HG03432 (cell line): ENCODE data around the gene PCDHAC1.
"Not testable (repeated sequence)": the region's sequence is repeated elsewhere in the genome, so short reads cannot be mapped to it uniquely, and the experiment has no call there.

Experiments used
- ATAC-seq: cut with Tn5 transposase; IDR thresholded peaks from one replicate; pipeline ENCODE4 v1.9.1; 2021; ENCODE audit warnings: mild to moderate bottlenecking, moderate library complexity; ENCODE audit not compliant: unreplicated experiment

PCDHAC1 gene, protein sequence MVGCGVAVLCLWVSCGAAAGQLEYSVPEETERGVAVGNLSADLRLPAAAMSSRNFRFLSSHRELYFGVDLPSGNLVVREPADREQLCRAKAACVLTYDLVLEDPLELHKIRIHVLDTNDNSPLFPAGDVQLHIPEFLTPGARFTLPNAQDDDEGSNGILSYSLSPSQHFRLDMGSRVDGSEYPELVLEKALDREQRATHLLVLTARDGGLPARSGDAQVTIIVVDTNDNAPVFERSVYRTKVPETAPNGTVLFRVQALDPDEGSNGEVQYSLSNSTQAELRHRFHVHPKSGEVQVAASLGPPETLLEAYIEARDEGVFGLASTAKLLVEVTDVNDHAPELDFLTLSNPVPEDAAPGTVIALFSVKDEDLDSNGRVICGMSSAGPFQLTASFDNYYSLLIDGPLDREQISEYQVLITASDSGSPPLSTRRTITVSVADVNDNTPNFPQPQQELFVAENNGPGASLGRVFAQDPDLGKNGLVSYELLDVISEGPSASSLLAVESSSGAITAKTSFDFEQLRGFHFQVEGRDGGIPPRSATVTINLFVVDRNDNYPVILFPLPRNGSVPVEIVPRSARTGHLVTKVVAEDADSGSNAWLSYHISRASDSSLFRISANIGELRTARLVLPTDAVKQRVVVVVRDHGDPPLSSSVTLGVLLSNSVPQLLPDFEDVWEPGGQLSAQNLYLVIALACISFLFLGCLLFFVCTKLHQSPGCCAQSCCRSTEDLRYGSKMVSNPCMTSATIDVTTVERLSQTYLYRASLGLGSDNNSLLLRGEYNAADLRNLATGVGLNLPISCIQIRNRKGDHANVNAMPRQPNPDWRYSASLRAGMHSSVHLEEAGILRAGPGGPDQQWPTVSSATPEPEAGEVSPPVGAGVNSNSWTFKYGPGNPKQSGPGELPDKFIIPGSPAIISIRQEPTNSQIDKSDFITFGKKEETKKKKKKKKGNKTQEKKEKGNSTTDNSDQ

DNA sequence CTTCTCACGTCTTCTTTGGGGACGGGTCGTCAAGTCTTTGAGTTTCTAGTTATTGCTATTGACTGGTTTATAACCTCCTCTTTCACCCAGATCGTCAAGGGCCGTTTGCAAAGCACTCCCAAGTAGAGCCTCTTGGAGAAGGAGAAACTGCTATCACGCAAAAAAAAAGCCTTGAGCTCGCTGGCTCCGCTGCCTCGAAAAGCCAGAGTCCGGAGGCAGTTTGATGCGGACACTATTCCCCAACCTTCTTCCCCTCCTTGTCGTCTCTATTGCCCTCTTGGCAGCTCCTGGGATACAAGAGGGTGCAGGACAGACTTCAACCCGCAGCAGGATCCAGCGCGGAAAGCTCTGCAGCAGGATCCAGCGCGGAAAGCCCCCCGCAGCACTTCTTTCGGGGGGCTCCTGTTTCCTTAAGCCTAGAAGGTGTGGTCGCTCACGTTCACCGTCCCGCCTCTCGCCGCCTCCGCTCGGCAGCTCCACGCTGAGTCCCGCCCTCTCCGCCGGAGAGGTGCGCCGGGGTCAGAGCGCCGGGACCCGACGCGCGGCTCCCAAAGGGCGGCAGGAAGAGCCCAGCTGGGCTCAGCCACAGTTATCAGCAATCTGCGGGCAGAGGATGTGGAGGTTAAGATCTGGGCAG lies at the start of gene PCDHAC1:
PCDHAC1 (plus strand) TSS at position 494 of the 637 bp plus-strand sequence. CDS start 594 bp downstream, outside the sequence.
- no peak for ATAC-seq

DNA sequence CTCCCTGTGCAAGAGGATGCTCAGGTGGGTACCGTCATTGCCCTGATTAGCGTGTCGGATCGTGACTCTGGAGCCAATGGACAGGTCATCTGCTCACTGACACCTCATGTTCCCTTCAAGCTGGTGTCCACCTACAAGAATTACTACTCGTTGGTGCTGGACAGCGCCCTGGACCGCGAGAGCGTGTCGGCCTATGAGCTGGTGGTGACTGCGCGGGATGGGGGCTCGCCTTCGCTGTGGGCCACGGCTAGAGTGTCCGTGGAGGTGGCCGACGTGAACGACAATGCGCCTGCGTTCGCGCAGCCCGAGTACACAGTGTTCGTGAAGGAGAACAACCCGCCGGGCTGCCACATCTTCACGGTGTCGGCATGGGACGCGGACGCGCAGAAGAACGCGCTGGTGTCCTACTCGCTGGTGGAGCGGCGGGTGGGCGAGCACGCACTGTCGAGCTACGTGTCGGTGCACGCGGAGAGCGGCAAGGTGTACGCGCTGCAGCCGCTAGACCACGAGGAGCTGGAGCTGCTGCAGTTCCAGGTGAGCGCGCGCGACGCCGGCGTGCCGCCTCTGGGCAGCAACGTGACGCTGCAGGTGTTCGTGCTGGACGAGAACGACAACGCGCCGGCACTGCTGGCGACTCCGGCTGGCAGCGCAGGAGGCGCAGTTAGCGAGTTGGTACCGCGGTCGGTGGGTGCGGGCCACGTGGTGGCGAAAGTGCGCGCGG lies 49.4 kb upstream of the PCDHAC1 start:
- not testable (repeated sequence) for ATAC-seq

DNA sequence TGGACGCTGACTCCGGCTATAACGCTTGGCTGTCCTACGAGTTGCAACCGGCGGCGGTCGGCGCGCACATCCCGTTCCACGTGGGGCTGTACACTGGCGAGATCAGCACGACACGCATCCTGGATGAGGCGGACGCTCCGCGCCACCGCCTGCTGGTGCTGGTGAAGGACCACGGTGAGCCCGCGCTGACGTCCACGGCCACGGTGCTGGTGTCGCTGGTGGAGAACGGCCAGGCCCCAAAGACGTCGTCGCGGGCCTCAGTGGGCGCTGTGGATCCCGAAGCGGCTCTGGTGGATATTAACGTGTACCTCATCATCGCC lies 48.9 kb upstream of the PCDHAC1 start:
- ATAC-seq: no peak

DNA sequence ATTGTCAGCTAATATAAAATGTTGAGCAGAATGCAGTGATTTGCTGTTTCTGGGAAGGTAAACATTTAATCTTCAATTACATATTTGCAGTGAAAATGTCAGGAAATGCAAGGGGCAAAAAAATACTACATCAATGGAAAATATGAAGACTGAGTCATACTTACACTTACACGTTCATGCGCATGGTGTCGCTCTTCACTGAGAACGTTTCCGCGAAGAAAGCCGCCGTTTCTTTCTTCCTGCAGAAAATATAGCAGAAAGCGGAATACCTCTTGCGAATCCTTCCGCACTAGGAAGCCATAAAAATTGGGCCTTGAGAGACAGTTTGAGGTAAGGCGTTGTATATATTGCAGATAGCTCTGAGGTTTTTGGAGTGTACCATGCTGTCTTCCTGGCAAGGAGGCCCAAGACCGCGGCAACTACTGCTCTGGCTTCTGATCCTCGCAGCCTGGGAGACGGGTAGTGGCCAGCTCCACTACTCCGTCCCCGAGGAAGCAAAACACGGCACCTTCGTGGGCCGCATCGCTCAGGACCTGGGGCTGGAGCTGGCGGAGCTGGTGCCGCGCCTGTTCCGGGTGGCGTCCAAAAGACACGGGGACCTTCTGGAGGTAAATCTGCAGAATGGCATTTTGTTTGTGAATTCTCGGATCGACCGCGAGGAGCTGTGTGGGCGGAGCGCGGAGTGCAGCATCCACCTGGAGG lies 44.1 kb upstream of the PCDHAC1 start, which contains the start of gene PCDHA13:
PCDHA13 (plus strand) TSS at position 236 of the 702 bp plus-strand sequence; CDS start at position 381, 145 bp downstream.
- no peak for ATAC-seq

DNA sequence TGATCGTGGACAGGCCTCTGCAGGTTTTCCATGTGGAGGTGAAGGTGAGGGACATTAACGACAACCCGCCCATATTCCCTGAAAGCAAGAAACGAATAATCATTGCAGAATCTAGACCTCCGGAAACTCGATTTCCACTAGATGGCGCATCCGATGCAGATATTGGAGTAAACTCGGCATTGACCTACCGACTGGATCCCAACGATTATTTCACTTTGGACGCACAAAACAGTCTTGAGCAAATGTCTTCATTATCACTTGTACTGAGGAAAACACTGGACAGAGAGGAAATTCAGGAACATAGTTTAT lies 43.6 kb upstream of the PCDHAC1 start:
- no peak for ATAC-seq

DNA sequence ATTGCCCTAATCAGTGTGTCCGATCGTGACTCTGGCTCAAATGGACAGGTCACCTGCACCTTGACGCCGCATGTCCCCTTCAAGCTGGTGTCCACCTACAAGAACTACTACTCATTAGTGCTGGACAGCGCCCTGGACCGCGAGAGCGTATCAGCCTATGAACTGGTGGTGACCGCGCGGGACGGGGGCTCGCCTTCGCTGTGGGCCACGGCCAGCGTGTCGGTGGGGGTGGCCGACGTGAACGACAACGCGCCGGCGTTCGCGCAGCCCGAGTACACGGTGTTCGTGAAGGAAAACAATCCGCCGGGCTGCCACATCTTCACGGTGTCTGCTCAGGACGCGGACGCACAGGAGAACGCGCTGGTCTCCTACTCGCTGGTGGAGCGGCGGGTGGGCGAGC lies 42.7 kb upstream of the PCDHAC1 start:
- no peak for ATAC-seq

DNA sequence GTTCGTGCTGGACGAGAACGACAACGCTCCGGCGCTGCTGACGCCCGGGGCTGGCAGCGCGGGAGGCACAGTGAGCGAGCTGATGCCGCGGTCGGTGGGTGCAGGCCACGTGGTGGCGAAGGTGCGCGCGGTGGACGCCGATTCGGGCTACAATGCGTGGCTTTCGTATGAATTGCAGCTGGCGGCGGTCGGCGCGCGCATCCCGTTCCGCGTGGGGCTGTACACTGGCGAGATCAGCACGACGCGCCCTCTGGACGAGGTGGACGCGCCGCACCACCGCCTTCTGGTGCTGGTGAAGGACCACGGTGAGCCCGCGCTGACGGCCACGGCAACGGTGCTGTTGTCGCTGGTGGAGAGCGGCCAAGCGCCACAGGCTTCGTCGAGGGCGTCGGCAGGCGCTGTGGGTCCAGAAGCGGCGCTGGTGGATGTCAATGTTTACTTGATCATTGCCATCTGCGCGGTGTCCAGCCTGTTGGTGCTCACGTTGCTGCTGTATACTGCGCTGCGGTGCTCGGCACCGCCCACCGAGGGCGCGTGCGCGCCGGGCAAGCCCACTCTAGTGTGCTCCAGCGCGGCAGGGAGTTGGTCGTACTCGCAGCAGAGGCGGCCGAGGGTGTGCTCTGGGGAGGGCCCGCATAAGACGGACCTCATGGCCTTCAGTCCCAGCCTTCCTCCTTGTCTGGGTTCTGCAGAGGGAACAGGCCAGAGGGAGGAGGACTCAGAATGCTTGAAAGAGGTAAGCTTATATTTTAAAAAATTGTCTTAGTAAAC lies 42.0 kb upstream of the PCDHAC1 start:
- no peak for ATAC-seq

DNA sequence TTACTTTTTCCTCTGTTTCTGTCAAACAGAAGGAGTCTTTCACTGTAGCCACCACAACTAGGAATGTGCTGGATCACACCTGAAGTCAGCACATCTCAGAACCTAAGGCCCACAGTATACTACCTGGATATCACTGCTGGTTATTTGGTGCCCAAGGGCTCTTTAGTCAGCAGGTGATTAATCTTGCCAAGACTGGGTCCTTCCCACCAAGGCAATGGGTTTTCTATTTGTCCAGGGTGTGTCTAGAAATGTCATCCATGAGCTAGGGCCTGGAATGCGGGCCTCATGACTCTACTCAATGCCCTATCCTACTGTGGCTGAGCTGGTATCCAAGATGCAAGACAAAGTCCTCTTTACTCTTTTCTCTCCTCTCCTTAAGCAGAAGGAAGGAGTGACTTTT lies 9.8 kb upstream of the PCDHAC1 start:
- ATAC-seq: no peak

DNA sequence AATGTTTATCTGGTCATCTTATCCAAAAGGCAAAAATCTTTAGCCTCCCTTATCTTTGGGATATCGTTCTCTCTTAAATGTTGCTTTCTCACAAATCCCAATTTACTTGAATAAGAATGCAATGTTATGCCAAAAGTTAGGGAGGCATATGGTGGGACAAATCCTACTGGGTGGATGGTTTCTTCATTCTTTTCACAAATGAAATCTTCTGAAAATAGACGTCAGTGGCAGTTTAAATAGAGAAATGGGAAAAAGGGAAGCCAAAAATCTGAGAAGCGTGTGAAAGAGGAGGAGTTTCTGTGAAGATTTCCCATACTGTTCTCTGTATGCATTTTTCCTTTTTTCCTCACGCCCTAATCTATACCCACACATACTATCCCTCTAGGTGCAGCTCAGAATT lies 2.5 kb upstream of the PCDHAC1 start:
- ATAC-seq: no peak

DNA sequence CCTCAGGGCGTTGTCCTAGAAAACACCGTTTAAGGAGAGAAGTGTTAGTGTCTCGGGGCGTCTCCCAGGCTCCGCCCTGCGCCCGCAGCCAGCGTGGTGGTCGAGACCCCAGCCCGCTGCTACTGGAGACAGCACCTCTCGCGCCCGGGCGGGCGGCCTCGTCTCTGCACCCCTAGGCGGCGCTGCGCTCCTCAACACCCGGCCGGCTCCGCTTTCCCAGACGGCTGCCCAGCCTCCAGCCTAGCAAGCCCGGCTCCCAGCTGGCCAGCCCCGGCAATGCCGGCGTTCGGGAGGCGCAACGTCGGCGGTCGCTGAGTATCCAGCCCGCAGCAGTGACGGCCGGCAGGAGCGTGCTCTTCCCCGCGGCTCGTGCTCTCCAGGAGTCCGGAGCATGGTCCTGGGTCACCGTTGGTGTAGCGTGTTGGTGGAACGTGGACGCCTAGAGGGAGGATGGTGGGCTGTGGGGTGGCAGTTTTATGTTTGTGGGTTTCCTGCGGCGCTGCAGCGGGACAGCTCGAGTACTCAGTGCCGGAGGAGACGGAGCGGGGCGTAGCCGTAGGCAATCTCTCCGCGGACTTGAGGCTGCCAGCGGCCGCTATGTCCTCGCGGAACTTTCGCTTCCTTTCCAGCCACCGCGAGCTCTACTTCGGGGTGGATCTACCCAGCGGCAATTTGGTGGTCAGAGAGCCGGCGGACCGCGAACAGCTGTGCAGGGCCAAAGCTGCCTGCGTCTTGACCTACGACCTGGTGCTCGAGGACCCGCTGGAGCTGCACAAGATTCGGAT lies 536 bp downstream of the PCDHAC1 start:
- no peak for ATAC-seq

DNA sequence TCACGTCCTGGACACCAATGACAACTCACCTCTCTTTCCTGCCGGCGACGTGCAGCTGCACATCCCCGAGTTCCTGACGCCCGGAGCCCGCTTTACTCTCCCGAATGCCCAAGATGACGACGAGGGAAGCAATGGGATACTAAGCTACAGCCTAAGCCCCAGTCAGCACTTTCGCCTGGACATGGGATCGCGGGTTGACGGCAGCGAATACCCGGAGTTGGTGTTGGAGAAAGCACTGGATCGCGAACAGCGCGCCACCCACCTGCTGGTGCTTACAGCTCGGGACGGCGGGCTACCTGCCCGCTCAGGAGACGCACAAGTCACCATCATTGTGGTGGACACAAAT lies 1.1 kb downstream of the PCDHAC1 start:
- ATAC-seq: no peak

DNA sequence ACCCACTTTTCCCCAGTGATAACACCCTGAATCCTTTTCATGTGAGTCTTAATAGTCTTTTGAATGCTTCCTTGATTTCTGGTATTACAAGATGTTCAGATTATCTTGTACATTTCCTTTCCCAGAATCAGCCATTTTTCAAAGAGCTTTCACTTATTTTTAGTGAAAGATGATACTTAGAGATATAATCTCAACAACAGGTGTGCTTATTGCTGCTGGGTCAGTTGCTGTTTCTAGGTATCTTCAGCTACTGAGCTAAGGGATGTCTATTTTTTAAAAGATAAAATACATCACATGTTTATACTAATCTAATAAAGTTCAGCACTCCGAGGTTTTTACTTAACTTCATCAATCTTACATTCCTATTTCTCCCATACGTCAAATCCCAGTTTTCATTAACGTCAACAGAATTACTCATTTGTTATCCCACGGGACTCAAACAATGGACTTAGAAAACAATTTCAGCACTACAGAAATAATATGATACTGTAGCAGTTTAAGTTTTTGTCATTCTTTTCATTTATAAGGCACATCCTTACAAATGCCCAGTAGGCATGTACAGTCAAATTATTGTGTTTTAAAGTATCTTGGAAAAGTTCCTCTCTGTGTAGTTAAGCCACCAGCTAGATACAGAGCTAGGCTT lies 9.0 kb downstream of the PCDHAC1 start:
- no peak for ATAC-seq

DNA sequence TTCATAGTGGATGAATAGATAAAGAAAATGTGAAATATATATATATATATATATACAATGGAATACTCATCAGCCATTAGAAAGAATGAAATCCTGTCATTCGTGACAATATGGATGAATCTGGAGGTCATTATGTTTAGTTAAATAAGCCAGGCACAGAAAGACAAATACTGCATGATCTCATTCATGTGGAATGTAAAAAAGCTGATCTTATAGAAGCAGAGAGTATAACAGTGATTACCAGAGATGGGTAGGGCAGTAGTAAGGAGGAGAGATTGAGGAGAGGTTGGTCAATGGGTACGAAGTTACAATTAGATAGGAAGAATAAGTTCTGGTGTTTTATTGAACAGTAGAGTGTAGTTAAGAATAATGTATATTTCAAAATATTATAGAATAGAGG lies 20.5 kb downstream of the PCDHAC1 start:
- ATAC-seq: no peak

DNA sequence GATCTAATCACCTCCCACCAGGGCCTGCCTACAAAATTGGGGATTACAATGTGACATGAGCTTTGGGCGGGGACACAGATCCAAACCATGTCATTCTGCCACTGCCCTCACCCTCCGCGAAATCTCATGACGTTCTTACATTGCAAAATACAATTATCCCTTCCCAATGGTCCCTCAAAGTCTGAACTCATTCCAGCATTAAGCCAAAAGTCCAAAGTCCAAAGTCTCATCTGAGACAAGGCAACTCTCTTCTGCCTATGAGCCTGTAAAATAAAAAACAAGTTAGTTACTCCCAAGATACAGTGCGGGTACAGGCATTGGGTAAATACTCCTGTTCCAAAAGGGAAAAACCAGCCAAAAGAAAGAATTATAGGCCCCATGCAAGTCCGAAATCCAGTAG lies 25.5 kb downstream of the PCDHAC1 start:
- no peak for ATAC-seq

DNA sequence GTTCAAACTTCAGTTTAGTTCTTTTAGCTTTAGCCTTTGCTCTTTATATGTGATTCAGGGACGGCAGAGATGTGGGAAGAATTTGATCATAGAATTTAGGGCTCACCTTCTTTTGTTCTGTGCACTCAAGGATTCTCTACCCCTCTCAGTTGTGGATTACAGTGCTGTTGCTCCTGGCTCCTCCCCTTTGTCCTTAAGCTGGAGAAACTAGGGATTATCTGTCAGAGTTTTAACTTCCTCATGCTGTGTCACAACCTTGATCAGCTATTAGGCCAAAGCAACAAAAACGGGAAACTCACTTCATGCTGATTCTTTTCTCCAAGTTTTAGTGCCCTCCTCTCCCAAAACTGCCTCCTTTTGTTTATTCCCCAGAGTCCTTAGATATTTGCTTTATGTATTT lies 27.1 kb downstream of the PCDHAC1 start:
- no peak for ATAC-seq

DNA sequence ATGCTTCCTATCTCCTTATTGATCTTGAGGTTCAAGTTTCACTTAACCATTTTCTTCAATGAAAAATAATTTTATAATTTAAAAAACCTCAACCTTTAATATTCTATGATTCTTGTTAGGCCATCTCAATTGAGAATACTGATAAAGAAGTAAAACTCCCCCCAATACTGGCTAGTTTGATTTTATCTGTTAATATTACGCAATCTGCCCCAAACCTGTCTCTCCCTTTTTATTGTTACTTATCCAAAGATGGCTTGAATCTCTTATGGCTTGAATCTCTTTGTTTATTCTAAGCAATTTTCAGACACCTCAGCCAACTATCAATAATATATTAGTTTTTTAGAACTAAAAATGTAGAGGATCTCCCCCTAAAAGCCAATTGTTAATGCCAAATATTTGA lies 36.1 kb downstream of the PCDHAC1 start:
- no peak for ATAC-seq

DNA sequence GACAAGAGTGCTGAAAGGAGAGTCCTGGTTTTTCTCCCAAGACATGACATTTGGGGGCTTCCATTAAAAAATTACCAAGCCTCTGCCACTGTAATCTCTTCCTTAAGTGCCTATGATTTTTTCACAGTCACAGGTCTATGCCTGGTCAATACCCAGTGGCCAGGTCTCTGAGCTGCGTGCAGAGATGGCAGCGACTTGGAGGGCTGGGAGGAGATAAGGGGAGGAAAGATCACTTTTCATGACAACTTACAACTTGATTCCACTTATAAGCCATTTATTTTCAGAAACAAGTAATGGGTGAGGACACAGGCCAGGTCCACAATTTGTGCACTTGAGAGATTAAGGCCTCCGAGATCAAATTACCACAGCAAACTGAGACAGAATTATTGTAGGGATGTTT lies 38.3 kb downstream of the PCDHAC1 start:
- no peak for ATAC-seq

DNA sequence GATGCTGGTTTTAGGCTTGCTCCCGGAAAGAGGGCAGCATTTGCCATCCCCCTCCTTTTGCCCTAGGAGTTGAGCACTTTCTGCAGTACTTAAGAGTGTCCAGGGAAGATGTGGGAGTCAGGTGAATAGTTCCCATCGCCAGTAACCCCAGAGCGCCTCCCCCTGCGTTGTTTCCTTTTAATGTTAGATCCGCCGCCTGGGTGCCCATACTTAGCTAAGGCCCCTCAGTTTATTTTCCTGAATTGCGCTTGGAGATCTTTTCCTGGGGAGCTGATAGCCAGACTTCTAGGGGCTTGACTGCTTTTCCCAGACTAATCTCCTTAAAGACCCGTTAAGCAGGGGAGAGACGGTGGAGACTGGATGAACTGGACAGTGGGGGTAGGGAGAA lies 39.8 kb downstream of the PCDHAC1 start:
- ATAC-seq: no peak
